ENCODE data around the gene TULP4. TPM values are rescaled to one million over a fixed set of nuclear protein-coding genes. Genes with fewer than 3 reads are reported as not detected.

Gene TULP4
- polyA plus RNA-seq, 2 of the 4 experiments (the other 2 are of a cell fraction): 5.0 to 10.6 TPM

DNA sequence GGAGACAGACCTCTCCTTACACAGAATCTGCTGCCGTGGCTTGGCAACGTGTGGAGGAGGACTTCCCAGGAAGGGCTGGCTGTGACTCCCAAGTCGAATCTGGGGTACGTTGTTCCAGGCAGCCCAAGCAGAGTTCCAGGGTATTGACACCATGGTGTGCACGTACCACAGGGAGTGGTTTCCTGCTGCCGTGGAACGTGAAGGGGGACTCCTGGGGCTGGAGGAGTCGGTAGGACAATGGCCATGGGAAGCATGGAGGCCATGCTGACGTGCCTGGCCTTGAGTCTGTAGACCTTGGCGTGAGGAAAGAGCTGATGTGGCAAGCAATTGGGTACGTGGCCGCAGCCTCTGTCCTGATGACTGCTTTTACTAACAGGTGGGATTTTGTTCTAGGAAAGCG, 119.3 kb downstream of the TULP4 start:
- TF ChIP-seq ESRRA (IDR thresholded peaks at IDR 0.05; ENCODE audit: borderline replicate concordance, low read length): no peak
- H3K4me1 ChIP-seq: no peaks in the 10 kb centered on the region
- no peak overlapping the region for H3K4me2 ChIP-seq
- no peak overlapping the region for H3K4me3 ChIP-seq
- ChIA-PET CTCF (no interaction called here), POLR2A (no interaction called here)
- DNase-seq (ENCODE audit: low read depth in 1 of 2, low spot score in 1 of 2) (no peak), ATAC-seq (no peak), FAIRE-seq (no peak)
- no peaks in the 10 kb centered on the region for H3K9me3 ChIP-seq
- H3K27ac ChIP-seq: no peak overlapping the region
- 89% methylated on average over 13 of the region's 13 CpGs for WGBS (ENCODE audit: missing lambda C conversion rate)

GRCh38 chr6:158437571-158437970, 125.3 kb downstream of the TULP4 start:
- DNase-seq (ENCODE audit: low read depth in 1 of 2, low spot score in 1 of 2) (no peak), FAIRE-seq (no peak), ATAC-seq (no peak)
- POLR2A ChIA-PET: no interaction called here
- TF ChIP-seq E2F6 (IDR thresholded peaks at IDR 0.05; ENCODE audit: borderline replicate concordance, low read depth) (no peak), CEBPB (IDR thresholded peaks at IDR 0.05) (no peak)
- no peak overlapping the region for H3K4me3 ChIP-seq
- H3K4me2 ChIP-seq: no peak overlapping the region
- H3K27ac ChIP-seq: no peak overlapping the region
- no peaks in the 10 kb centered on the region for H3K9me3 ChIP-seq
- H3K4me1 ChIP-seq: no peaks in the 10 kb centered on the region
- CTCF ChIA-PET: interaction anchor here (0.5 kb wide), 1 partner anchor 14 kb away, joined by 3 read pairs; no protein-coding TSS in a partner anchor
- 90% methylated on average over 3 of the region's 3 CpGs for WGBS (ENCODE audit: missing lambda C conversion rate)

DNA sequence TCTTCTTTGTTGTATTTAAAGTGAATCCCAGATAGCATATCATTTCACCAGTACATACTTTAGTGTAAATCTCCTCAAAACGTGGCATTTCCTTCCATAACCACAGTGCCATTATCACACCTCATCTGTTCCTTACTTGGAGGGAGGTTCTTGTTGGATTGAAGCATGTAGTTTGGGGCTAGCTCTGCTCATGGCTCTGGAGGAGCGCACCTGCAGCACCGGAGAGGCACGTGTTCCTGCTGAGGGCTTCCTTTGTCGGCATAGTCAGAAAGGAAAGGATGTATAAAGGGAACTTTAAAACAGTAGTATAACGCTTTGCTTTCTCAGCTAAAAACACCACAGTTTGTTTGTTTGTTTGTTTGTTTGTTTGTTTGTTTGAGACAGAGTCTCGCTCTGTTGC, 126.0 kb downstream of the TULP4 start:
- no peak overlapping the region for H3K27ac ChIP-seq
- H3K4me3 ChIP-seq: no peak overlapping the region
- FAIRE-seq (no peak), DNase-seq (ENCODE audit: low read depth in 1 of 2, low spot score in 1 of 2) (no peak), ATAC-seq (no peak)
- ChIA-PET POLR2A (no interaction called here), CTCF (interaction anchor here (0.5 to 0.6 kb wide), 2 partner anchors 15 to 1207 kb away, joined by 3 to 4 read pairs; no protein-coding TSS in a partner anchor)
- H3K4me1 ChIP-seq: no peaks in the 10 kb centered on the region
- WGBS (ENCODE audit: missing lambda C conversion rate): 94% methylated on average over 7 of the region's 7 CpGs
- no peak for TF ChIP-seq POLR2AphosphoS2 (conservative IDR thresholded peaks at IDR 0.05; ENCODE audit: low read length)
- TF ChIP-seq RAD21 (conservative IDR thresholded peaks at IDR 0.05 in 1 of 2, IDR thresholded peaks at IDR 0.05 in 1 of 2): no peak
- no peak for TF ChIP-seq RNF2 (IDR thresholded peaks at IDR 0.05; ENCODE audit: borderline replicate concordance, low read depth)
- no peak for TF ChIP-seq HMGXB4 (CRISPR knock-in tag; IDR thresholded peaks at IDR 0.05; ENCODE audit: borderline replicate concordance)
- no peak for TF ChIP-seq RARB (CRISPR knock-in tag; IDR thresholded peaks at IDR 0.05)
- TF ChIP-seq SMC3 (IDR thresholded peaks at IDR 0.05): no peak
- no peak for TF ChIP-seq BHLHE40 (IDR thresholded peaks at IDR 0.05; ENCODE audit: low read depth, low read length)
- TF ChIP-seq PHF8 (IDR thresholded peaks at IDR 0.05; ENCODE audit: borderline replicate concordance, low read depth): no peak
- TF ChIP-seq TFCP2L1 (CRISPR knock-in tag; IDR thresholded peaks at IDR 0.05): no peak
- no peak for TF ChIP-seq GATA3 (IDR thresholded peaks at IDR 0.05; ENCODE audit: borderline replicate concordance)
- TF ChIP-seq USF2 (IDR thresholded peaks at IDR 0.05): no peak
- no peak for TF ChIP-seq KDM1A (IDR thresholded peaks at IDR 0.05; ENCODE audit: low read depth)
- TF ChIP-seq HOXB13 (CRISPR knock-in tag; IDR thresholded peaks at IDR 0.05; ENCODE audit: low read depth): no peak
- TF ChIP-seq NFE2L2 (conservative IDR thresholded peaks at IDR 0.05; ENCODE audit: low read length): no peak
- TF ChIP-seq ZC3H11A (IDR thresholded peaks at IDR 0.05): no peak
- no peaks in the 10 kb centered on the region for H3K9me3 ChIP-seq
- no peak overlapping the region for H3K4me2 ChIP-seq

GRCh38 chr6:158439255-158439654, 127.0 kb downstream of the TULP4 start:
- FAIRE-seq (no peak), ATAC-seq (no peak), DNase-seq (ENCODE audit: low read depth in 1 of 2, low spot score in 1 of 2) (no peak)
- CTCF ChIA-PET: no interaction called here
- no peak for TF ChIP-seq BHLHE40 (IDR thresholded peaks at IDR 0.05; ENCODE audit: low read depth, low read length)
- TF ChIP-seq HEYL (CRISPR knock-in tag; IDR thresholded peaks at IDR 0.05): no peak
- TF ChIP-seq FOSB (CRISPR knock-in tag; IDR thresholded peaks at IDR 0.05): no peak
- TF ChIP-seq HOXA7 (CRISPR knock-in tag; IDR thresholded peaks at IDR 0.05): no peak
- TF ChIP-seq ESRRA (IDR thresholded peaks at IDR 0.05; ENCODE audit: borderline replicate concordance, low read length): no peak
- no peaks in the 10 kb centered on the region for H3K9me3 ChIP-seq
- POLR2A ChIA-PET: no interaction called here
- H3K4me1 ChIP-seq: no peaks in the 10 kb centered on the region
- H3K27ac ChIP-seq: no peak overlapping the region
- no peak overlapping the region for H3K4me3 ChIP-seq
- no peak overlapping the region for H3K4me2 ChIP-seq
